ENCODE measurements around the gene COX8C.

Gene COX8C, protein sequence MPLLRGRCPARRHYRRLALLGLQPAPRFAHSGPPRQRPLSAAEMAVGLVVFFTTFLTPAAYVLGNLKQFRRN

DNA sequence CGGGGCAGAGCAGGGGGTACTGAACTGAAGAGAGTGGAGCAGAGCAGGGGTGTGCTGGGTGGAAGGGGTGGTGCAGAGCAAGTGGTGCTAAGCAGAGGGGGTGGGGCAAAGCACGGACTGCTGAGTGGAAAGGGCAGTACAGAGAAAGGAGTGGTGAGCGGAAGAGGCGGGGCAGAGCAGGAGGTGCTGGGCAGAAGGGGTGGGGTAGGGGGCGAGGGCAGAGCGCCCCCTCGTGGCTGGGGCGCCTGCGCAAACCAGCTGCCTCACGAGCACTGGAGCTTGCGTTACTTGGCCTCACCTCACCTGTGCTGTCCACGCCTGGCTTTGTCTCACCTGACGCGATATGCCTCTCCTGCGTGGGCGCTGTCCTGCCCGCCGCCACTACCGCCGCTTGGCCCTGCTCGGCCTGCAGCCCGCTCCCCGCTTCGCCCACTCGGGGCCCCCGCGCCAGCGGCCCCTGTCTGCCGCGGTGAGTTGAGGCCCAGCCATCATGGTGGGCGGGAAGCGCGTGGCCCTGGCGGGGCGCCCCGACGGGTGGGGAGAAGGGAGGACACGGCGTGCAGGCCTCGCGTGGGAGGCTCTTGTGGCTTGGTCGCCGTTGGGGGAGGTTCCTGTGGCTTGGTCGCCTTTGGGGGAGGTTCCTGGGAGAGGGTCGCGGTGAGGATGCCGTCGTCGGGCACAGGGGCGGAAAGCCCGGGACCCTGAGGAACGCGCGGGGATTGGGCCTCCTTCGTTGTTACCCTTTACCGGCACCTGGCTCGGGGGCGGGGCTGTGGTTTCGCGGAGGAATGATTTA is at the start of gene COX8C:
Gene COX8C (plus strand): TSS at position 257 of the 796 bp plus-strand sequence. CDS start 87 bp downstream, at position 344.
- DNase-seq = no peak

GRCh38 chr14:93299416-93299815 is 47.6 kb upstream of the COX8C start:
- no peak for DNase-seq

GRCh38 chr14:93299866-93300265 is 47.1 kb upstream of the COX8C start:
- no peak for DNase-seq

DNA sequence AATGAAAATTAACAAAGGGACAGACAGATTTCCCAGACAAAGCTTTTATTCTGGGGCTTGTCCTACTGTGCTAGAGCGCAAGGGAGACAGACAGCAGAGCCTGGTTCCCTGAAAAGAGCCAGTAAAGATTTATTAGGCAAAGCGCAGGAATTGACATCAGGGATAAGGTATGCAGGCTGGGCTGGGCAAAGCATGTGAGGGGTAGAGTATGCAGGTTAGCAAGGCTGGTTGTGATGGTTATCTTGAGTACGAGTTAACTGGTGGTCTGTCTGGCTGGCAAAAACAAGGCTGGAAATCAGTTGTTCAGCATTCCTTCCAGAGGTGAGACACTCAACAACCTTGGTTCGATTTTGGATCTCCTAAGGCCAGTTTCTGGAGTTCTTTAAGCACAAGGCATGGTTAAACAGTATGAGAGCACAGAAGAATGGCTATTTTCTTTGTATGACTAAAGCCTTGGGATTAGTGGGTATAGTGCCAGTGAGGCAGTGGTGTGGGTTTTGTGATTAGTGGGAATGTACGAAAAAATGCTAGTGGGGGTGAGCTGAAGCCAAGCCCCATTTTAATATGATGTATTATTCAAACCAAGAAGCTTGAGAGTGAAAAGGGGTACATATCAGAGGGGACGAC is 45.0 kb upstream of the COX8C start:
- no peak for DNase-seq

DNA sequence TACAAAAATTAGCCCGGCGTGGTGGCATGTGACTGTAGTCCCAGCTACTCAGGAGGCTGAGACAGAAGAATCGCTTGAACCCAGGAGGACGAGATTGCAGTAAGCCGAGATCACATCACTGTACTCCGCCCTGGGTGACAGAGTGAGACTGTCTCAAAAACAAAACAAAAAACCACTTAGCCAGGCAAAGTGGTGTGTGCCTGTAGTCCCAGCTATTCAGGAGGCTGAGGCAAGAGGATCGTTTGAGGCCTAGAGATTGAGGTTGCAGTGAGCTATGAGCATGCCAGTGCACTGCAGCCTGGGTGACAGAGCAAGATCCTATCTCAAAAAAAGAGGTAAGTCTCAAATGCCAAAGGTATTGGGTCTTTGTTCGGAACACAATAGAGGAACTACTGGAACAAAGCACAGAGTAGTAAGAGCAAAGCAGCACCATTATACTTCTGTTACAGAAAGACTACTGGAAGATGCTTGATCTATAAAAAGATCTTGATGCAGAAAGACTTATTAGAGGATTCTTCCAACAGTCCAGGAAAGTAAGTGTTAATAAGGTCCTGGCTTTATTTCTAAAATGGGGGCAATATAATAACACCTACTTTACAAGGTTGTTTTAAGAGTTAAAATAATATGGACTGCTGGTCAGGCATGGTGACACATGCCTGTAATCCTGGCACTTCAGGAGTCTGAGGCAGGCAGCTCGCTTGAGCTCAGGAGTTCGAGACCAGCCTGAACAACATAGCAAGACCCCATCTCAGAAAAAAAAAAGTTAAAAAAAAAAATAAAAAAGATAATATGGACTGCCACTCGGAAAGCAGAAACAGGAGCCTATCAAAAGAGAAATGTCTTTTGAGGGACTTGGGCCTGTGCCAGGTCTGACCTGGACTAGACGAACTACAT is 44.0 kb upstream of the COX8C start:
- DNase-seq = no peak

DNA sequence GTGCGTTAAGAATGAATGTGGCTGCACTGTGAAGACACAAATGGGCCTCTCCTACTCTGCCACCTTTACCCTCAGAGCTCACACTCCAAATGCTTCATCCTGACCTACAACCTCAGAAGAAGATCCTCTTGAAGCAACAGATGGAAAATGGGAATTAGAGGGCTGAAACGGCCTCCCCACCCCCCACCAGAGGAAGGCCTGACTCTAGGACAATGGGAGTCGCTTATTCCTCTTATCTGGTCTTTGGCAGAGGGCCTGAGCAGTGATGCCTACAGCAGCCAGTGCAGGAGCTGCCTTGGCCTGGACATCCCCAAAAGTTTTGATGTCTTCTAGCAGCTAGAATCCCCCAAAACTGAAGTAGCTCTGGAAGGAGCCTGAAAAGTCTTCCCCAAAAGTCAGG is 43.3 kb upstream of the COX8C start:
- DNase-seq = no peak

- no peak for DNase-seq
Measured at GRCh38 chr14:93304771-93305170, 42.2 kb upstream of the COX8C start.

DNA sequence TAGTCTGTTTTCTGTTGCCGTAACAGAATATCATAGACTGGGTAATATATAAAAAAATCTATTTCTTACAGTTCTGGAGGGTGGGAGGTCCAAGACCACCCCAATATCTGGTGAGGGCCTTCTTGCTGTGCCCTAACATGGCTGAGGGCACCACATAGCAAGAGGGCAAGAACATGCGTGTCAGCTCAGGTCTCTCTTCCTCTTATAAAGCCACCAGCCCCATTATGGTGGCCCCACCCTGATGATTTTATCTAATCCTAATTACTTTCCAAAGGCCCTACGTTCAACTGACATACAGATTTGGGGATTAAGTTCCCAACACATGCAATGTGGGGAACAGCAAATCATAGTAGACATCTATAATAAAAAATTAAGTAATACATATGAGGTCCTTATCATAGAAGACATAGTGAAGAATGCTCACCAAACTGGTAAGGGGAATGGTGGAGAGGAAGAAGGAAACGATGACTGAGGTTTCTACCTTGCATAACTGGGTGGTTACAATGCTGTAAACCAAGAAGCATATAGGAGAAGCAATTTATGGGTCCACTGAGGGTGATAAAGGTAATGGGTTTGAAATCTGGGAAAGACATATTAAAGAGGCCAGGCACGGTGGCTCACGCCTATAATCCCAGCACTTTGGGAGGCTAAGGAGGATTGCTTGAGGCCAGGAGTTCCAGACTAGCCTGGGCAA is 41.1 kb upstream of the COX8C start:
- no peak for DNase-seq

GRCh38 chr14:93306812-93307211 is 40.2 kb upstream of the COX8C start:
- DNase-seq = no peak

GRCh38 chr14:93308686-93309345 is 38.2 kb upstream of the COX8C start:
- no peak for DNase-seq

DNA sequence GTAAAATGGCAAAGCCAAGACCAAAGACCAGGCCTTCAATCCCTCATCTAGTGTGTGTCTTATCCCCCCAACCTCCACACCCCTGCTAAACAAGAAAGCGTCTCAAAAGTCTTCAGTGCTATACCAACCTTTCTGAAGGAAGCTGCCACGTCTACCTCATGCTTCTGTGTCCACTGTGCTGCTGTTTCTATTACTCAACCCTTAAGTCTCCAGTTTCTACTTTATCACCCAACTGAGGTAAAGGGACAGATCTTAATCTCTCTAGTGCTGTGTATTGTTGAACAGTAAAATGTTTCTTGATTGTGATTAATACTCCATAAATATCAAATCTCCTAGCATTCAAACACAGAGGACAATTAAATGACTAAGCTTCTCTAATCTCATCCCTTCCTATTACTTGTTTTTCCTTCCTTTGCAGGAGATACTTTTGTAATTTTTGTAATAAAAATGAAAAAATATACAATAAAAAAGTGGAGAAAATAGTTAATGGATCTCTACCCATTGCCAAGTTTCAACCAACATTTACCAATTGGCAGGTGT is 37.5 kb upstream of the COX8C start:
- no peak for DNase-seq

- no peak for DNase-seq
Measured at GRCh38 chr14:93311082-93311481, 35.9 kb upstream of the COX8C start.

- no peak for DNase-seq
Measured at GRCh38 chr14:93315575-93315974, 31.4 kb upstream of the COX8C start.

DNA sequence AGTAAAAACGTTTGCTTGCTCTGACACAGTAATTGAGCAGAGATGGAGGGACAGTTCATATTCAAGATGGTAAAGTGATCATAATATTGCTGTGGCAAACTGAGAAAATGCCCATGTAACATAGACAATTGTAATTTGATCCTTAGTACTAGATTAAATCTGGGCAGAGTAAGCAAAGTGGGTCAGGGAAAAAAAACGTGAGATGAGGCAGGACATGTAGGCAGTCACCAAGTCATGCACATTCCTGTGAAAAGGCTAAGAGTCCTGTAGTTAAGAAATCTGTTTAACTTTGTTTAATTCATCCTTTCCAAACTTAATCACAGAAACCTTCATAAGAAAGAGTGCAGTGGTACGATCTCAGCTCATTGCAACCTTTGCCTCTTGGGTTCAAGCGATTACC is 30.3 kb upstream of the COX8C start:
- DNase-seq = no peak

DNA sequence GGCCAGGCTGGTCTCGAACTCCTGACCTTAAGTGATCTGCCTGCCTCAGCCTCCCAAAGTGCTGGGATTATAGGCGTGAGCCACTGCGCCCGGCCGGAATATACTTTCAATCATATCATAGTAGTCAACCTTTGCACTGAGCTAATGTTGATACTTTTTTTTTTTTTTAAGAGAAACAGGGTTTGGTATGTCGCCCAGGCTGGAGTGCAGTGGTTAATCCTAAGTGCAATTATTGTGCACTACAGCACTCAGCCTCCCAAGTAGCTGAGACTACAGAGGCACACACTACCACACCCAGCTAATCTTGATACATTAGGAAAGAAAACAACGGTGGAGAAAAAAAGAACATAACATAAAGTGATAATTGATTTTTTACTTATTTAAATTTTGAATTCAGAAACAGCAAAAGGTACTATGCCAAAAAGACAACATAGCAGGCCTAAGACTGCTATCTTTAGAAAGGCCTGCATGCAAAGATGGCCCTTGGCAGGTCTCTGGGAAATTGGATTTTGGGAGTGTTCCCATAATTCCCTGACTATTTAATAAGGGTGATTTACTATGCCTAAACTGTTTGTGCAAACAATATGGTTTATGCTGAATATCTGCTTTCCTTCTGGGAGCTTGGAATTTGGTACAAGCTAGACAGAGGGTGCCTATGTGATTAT is 29.6 kb upstream of the COX8C start:
- DNase-seq = no peak

DNA sequence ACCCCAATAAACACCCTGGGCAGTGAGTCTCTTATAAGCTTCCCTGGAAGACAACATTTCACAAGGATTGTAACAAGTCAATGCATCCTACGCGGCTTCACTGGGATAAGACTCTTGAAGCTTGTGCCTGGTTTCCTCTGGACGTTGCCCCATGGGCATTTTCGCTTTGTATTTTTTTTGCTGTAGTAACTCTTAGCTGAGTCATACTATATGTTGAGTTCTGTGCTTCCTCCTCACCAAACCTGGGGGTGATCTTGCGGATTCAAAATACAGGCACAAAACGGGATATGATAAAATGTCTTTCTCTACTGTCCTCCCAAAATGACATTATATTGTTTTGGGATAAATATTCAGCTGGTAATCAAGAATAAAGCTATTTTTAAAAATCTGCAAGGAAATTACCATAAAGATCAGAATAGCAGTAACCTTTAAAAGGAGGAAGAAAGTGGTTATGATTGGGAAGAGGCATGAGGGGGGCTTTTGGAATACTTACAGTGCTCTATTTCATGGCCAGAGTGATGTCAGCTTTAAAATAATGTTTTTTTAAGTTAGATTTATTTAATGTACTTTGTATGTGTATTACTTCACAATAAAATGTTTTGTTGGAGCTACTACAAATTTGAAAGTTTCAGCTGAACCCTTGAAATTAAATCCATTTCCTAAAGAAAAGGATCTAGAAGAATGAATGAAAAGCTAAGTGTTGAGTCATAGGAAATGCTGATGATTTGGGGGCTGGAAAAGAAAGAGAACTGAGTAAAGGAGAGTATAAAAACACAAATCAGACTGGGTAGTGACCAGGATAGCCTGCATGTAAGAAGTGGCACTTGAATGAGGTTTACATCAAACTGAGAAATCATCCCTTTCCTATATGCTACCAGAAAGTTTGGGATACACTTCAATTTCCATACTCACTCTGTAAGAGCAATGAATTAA is 28.8 kb upstream of the COX8C start:
- no peak for DNase-seq

DNA sequence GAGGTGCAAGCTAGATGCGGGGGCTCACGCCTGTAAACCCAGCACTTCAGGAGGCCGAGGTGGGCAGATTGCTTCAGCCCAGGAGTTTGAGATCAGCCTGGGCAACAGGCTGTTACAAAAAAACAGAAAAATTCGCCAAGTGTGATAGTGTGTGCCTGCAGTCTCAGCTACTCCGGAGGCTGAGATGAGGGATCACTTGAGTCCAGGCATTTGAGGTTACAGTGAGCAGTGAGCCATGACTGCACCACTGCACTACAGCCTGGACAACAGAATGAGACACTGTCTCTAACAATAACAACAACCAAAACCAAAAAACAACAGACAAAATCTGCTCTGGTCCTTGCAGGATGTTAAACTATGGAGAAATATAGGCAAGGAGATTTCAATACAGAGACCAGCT is 28.1 kb upstream of the COX8C start:
- no peak for DNase-seq

GRCh38 chr14:93319494-93319893 is 27.5 kb upstream of the COX8C start:
- DNase-seq = no peak

GRCh38 chr14:93319958-93320357 is 27.0 kb upstream of the COX8C start:
- DNase-seq = no peak

DNA sequence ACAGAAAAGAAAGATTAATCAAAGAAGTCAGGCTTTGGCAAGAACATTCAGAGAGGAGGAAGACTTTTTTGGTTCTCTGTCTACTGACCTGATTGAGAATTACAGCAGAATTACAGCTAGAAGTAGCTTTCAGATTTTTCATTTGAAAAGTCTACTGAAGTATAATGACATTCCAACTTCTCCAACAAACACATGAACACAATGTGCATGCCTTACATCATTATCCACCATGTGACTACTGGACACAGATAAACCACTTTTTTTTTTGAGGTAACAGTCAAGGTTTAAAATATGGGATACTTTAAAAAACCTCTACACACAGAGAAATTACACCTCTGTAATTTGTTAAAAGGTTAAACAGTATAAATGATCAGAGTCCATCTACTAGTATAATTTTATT is 26.5 kb upstream of the COX8C start:
- DNase-seq = no peak
